GM12892 (cell line): Measurements from ENCODE around the gene NCLN.

ENCODE experiments used
- POLR2A ChIP-seq: IDR thresholded peaks from 2 replicates; pipeline ENCODE4 v1.6.1; 2011; ENCODE audit warnings: low read depth, low read length, control low read depth
- POLR2AphosphoS5 ChIP-seq: IDR thresholded peaks from 2 replicates; pipeline ENCODE4 v1.6.1; 2011; ENCODE audit warnings: low read depth, low read length, control low read depth
- TAF1 ChIP-seq: IDR thresholded peaks from 2 replicates; pipeline ENCODE4 v1.6.1; 2011; ENCODE audit warnings: low read depth, mild to moderate bottlenecking, control low read depth, low read length, borderline replicate concordance

DNA sequence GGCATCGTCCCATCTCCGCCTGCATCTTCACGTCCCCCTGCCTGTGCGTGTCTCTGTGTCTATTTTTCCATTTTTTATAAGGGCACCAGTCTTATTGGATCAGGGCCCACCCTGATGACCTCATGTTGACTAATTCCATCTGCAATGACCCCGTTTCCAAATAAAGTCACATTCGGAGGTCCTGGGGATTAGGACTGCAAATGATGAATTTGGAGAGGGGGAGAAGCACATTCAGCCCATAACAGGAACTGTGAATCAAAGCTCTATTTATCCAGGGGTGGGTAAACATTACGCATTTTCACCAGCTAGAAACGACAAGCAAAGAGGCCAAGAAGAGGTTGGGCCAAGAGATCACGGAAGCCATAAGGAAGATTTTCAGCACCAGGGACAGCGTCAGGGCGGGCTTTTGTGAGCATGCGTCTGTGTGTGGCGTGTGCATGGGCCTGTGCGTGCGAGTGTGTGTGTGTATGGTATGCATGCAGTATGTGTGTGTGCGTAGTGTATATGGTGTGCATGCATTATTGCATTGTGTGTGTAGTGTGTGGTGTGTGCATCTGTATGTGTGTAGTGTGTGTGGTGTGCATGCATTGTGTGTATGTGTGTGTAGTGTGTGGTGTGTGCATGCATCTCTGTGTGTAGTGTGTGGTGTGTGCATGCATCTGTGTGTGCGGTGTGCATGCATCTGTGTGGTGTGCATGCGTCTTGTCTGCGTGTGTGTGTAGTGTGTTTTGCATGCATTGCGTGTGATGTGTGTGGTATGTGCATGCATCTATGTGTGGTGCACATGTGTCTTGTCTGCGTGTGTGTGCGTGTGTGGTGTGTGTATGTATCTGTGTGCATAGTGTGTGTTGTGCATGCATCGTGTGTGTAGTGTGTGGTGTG is 58.3 kb downstream of the NCLN start:
- TF ChIP-seq TAF1 (no peak), POLR2A (no peak), POLR2AphosphoS5 (no peak)
